Mucosa of descending colon (tissue), 3 donors: ENCODE results near the gene KDM4C. TPM values are rescaled to one million over a fixed set of nuclear protein-coding genes. Genes with fewer than 3 reads are reported as not detected.

Experiments
- ATAC-seq: fragments of 200-7000 bp; cut with Tn5 transposase; one replicate; pipeline ENCODE4 v1.9.1; 2020; ENCODE audit warnings: mild to moderate bottlenecking, moderate library complexity
- DNase-seq, 3 donors: peaks; one replicate each; pipeline ENCODE4 v3.0.0-alpha.2; 2020
- H3K36me3 ChIP-seq: fragments of 200-600 bp; one replicate; pipeline ENCODE4 v1.8.0; 2021; ENCODE audit warnings: low read depth, mild to moderate bottlenecking
- H3K4me1 ChIP-seq: fragments of 200-600 bp; one replicate; pipeline ENCODE4 v1.8.0; 2021; ENCODE audit warnings: low read depth, mild to moderate bottlenecking
- H3K4me3 ChIP-seq: fragments of 200-600 bp; one replicate; pipeline ENCODE4 v1.8.0; 2021; ENCODE audit warnings: mild to moderate bottlenecking
- H3K9me3 ChIP-seq: fragments of 200-600 bp; one replicate; pipeline ENCODE4 v1.8.0; 2021; ENCODE audit warnings: mild to moderate bottlenecking
- intact Hi-C, 2 donors: fragments of 100-400 bp; cut with DNase I in 1 of 2; cut with micrococcal nuclease in 1 of 2; formaldehyde crosslinking; loops; one replicate each; pipeline versions ENCODE4 v1.11.0 to v1.11.1; 2022; cut with DNase I, micrococcal nuclease
- total RNA-seq, 3 donors: library from RNA; stranded (reverse); fragmentation: NEBNext Ultra II Directional in 2 of 3; extraction: Animal tissue kit (Norgen Biotek cat#: 25700) in 2 of 3; gene quantifications; one replicate each; pipeline versions ENCODE4 v1.2.1 to v1.2.4, GENCODE V29; 2021 to 2023
- TF ChIP-seq, protein P1 (sequence below): fragments of 200-600 bp; IDR thresholded peaks from one replicate; pipeline ENCODE4 v1.8.0; 2022; ENCODE audit warnings: antibody characterized with exemption, mild to moderate bottlenecking
- donor health status: DM: no; HTN: no; CAD: no; lungs with moderate emphysema.
- donor health status: DM: no; HTN: no; CAD: no.
- donor health status: DM: no; HTN: yes; CAD: no.

The KDM4C gene
- total RNA-seq, 3 donors from 2014 or later: 44.6 to 74.9 (median 50.9) TPM

DNA sequence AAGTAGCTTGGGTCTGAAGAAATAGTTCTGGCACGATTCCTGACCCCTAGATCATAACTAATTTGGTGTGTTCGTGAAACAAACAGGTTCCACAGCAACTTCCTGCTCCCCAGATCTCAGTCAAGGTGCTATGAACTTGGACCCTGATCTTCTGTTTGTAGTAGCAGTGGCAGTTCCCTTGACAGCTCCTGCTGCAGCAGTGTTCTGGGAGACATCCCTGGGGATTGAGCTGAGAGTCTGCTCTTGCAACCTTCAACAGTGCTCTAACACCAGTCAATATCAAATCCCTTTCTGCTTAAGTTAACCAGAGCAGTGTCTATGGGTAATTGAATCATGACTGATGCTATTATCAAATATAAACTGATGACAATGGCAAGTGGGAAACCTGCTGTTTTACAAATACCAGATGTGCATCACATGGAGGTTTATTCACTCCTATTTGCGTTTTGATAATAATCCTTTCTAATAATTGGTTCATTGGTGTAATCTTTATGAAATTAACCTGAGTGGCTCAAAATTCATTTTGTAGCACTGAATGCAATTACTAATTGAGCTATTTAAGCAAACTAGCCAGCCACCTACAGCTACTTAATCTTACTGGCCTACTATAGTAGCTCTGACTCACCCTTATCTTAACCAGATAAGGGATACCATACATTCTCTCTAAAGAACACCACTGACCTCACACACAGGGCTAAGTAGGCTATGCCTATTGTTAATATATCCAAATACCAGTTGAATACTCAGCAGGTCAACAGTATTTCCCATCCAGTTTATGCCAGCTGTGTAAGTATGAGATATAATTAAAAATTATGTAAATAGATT lies 21.9 kb downstream of the KDM4C start:
- DNase-seq (peak in 1 of 3 donors; percentile 28), ATAC-seq (peak; percentile 77)
- Histone ChIP-seq H3K36me3 (no peaks in the 10 kb centered on the region), H3K9me3 (no peaks in the 10 kb centered on the region), H3K4me3 (no peak overlapping the region), H3K4me1 (peaks cover 3% of the 10 kb centered on the region)
- intact Hi-C loops: no loop called here
- TF ChIP-seq, protein P1, sequence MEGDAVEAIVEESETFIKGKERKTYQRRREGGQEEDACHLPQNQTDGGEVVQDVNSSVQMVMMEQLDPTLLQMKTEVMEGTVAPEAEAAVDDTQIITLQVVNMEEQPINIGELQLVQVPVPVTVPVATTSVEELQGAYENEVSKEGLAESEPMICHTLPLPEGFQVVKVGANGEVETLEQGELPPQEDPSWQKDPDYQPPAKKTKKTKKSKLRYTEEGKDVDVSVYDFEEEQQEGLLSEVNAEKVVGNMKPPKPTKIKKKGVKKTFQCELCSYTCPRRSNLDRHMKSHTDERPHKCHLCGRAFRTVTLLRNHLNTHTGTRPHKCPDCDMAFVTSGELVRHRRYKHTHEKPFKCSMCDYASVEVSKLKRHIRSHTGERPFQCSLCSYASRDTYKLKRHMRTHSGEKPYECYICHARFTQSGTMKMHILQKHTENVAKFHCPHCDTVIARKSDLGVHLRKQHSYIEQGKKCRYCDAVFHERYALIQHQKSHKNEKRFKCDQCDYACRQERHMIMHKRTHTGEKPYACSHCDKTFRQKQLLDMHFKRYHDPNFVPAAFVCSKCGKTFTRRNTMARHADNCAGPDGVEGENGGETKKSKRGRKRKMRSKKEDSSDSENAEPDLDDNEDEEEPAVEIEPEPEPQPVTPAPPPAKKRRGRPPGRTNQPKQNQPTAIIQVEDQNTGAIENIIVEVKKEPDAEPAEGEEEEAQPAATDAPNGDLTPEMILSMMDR: no peak

DNA sequence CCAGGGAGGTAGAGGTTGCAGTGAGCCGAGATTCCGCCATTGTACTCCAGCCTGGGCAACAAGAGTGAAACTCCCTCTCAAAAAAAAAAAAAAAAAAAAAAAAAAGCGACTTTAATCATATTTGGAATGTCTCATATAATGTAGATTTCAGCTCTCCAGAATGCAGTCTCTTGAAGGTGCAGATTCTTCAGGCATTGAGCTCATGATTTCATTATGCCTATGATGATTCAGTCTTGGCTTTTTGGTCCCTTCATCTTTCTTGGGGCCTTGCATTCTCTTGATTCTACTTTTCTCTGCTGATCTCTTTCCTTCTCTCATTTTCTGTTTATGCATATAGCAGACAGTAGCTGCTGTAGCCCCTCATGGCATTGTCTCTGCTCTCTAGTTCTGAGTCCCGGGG lies 22.9 kb downstream of the KDM4C start:
- ATAC-seq: no peak
- Histone ChIP-seq H3K4me1 (peaks cover 5% of the 10 kb centered on the region), H3K4me3 (no peak overlapping the region), H3K36me3 (no peaks in the 10 kb centered on the region), H3K9me3 (no peaks in the 10 kb centered on the region)
- intact Hi-C loops: no loop called here
- TF ChIP-seq, protein P1: no peak
- no peak for DNase-seq

DNA sequence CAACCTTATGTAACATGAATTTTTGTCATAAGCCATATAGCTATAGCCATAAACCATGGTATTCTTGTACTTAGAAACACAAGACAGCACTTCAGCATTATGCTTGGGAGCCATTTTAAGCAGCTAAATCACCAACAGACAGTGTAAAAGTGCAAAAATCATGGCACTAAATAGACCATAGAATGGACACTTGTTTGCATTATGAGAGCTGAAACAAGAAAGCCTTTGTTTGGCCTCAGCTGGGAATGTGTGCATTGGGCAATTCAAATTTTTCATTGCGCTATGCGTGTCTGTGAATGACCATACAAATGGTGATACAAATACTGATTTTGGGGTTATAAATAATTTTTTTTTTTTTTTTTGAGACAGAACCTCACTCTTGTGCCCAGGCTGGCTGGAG lies 23.7 kb downstream of the KDM4C start:
- no peaks in the 10 kb centered on the region for H3K36me3 ChIP-seq
- ATAC-seq (peak; percentile 47), DNase-seq (no peak)
- no peak overlapping the region for H3K4me3 ChIP-seq
- TF ChIP-seq, protein P1: no peak
- intact Hi-C loops: no loop called here
- peaks cover 12% of the 10 kb centered on the region for H3K4me1 ChIP-seq
- H3K9me3 ChIP-seq: no peaks in the 10 kb centered on the region

DNA sequence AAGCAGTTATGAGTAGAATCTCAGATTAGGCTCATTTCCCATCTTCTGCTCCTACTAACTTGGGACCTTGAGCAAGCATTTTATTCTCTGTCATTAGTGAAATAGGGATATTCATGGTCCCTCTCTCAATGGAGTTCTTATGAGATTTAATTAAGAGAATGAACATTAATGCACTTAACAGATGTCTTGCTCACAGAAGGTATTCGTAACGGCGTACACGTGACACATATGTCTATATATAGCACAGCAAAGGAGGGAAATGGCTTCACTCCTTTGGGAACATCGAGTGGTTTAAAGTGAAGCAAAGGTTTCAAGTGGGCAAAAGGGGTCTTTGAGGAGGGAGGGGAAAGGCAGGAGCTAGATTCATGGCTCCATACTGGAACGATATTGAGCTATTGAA lies 24.6 kb downstream of the KDM4C start:
- no peaks in the 10 kb centered on the region for H3K36me3 ChIP-seq
- ATAC-seq: no peak
- no peaks in the 10 kb centered on the region for H3K9me3 ChIP-seq
- intact Hi-C loops: no loop called here
- no peak overlapping the region for H3K4me3 ChIP-seq
- no peak for DNase-seq
- TF ChIP-seq, protein P1: no peak
- peaks cover 17% of the 10 kb centered on the region for H3K4me1 ChIP-seq

DNA sequence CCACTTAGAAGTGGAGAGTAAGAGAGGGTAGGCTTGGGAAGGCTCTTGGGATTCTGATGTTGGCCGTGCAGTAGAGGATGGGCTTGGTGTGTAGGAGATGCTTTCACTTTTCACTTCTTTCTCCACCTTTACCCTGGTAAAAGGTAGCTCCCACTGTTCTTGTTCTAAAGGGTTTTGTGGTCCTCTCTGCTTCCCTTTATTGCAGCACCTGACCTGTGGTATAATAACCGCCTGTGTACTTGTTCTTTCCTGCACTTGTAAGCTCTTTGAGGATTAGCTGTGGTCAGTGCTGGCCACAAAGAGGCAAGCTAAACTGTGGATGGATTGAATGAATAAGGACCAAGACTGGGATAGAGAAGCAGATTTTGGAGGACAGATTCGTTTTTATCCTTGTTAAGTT lies 25.2 kb downstream of the KDM4C start:
- Histone ChIP-seq H3K9me3 (no peaks in the 10 kb centered on the region), H3K36me3 (no peaks in the 10 kb centered on the region), H3K4me1 (peaks cover 22% of the 10 kb centered on the region), H3K4me3 (no peak overlapping the region)
- intact Hi-C loops: no loop called here
- TF ChIP-seq, protein P1: no peak
- peak; percentile 23 for ATAC-seq
- no peak for DNase-seq
